Effector memory CD4-positive, alpha-beta T cell (primary cell): ENCODE measurements around the gene CAPRIN2.

Source experiments
- DNase-seq, 3 donors: peaks; one replicate each; pipeline ENCODE4 v3.0.0-alpha.2; 2020
- H3K27ac ChIP-seq: 2 replicates; pipeline ENCODE4 v1.7.0; 2013; ENCODE audit warnings: mild to moderate bottlenecking, low read length, moderate library complexity; ENCODE audit not compliant: insufficient read depth, poor library complexity, severe bottlenecking
- H3K27me3 ChIP-seq: replicated peaks from 2 replicates; pipeline ENCODE4 v1.7.0; 2013; ENCODE audit warnings: mild to moderate bottlenecking, low read length; ENCODE audit not compliant: insufficient read depth, control insufficient read depth, poor library complexity, severe bottlenecking
- H3K36me3 ChIP-seq: 2 replicates; pipeline ENCODE4 v1.7.0; 2013; ENCODE audit warnings: mild to moderate bottlenecking, low read length, moderate library complexity; ENCODE audit not compliant: control insufficient read depth, insufficient read depth
- H3K4me1 ChIP-seq: 2 replicates; pipeline ENCODE4 v1.7.0; 2013; ENCODE audit warnings: low read length, mild to moderate bottlenecking; ENCODE audit not compliant: control insufficient read depth, insufficient read depth, poor library complexity, severe bottlenecking
- H3K4me3 ChIP-seq: 2 replicates; pipeline ENCODE4 v1.7.0; 2013; ENCODE audit warnings: low read length, low read depth, mild to moderate bottlenecking; ENCODE audit not compliant: insufficient read depth, poor library complexity, severe bottlenecking
- H3K9me3 ChIP-seq: 2 replicates; pipeline ENCODE4 v1.7.0; 2013; ENCODE audit warnings: mild to moderate bottlenecking, low read length, moderate library complexity; ENCODE audit not compliant: control insufficient read depth

CAPRIN2 gene

GRCh38 chr12:30746190-30746589 is 8.6 kb downstream of the CAPRIN2 start:
- Histone ChIP-seq H3K4me3 (no peak overlapping the region), H3K4me1 (no peaks in the 10 kb centered on the region), H3K9me3 (no peaks in the 10 kb centered on the region), H3K27ac (no peak overlapping the region), H3K27me3 (no peaks in the 10 kb centered on the region), H3K36me3 (peaks cover 5% of the 10 kb centered on the region)
- no peak for DNase-seq

GRCh38 chr12:30744321-30744720 is 10.4 kb downstream of the CAPRIN2 start:
- DNase-seq, result no peak
- Histone ChIP-seq H3K27ac (no peak overlapping the region), H3K36me3 (peaks cover 7% of the 10 kb centered on the region), H3K4me1 (no peaks in the 10 kb centered on the region), H3K27me3 (no peaks in the 10 kb centered on the region), H3K9me3 (no peaks in the 10 kb centered on the region), H3K4me3 (no peak overlapping the region)

- Histone ChIP-seq H3K27me3 (no peaks in the 10 kb centered on the region), H3K27ac (no peak overlapping the region), H3K4me3 (no peak overlapping the region), H3K9me3 (no peaks in the 10 kb centered on the region), H3K4me1 (no peaks in the 10 kb centered on the region), H3K36me3 (peaks cover 6% of the 10 kb centered on the region)
- no peak for DNase-seq
These were observed 14.5 kb downstream of the CAPRIN2 start for GRCh38 chr12:30740274-30740673.

GRCh38 chr12:30739020-30739419 is 15.7 kb downstream of the CAPRIN2 start:
- H3K9me3 ChIP-seq, result no peaks in the 10 kb centered on the region
- H3K4me3 ChIP-seq, result no peak overlapping the region
- H3K36me3 ChIP-seq, result peaks cover 6% of the 10 kb centered on the region
- no peak overlapping the region for H3K27ac ChIP-seq
- DNase-seq, result no peak
- no peaks in the 10 kb centered on the region for H3K27me3 ChIP-seq
- H3K4me1 ChIP-seq, result no peaks in the 10 kb centered on the region

- Histone ChIP-seq H3K36me3 (peaks cover 4% of the 10 kb centered on the region), H3K27me3 (no peaks in the 10 kb centered on the region), H3K4me1 (no peaks in the 10 kb centered on the region), H3K4me3 (no peak overlapping the region), H3K27ac (no peak overlapping the region), H3K9me3 (no peaks in the 10 kb centered on the region)
- DNase-seq, result no peak
These were observed 21.7 kb downstream of the CAPRIN2 start for GRCh38 chr12:30732954-30733637.

- DNase-seq, result no peak
- H3K9me3 ChIP-seq, result no peaks in the 10 kb centered on the region
- peaks cover 11% of the 10 kb centered on the region for H3K36me3 ChIP-seq
- no peaks in the 10 kb centered on the region for H3K27me3 ChIP-seq
- no peak overlapping the region for H3K27ac ChIP-seq
- no peak overlapping the region for H3K4me3 ChIP-seq
- H3K4me1 ChIP-seq, result no peaks in the 10 kb centered on the region
These were observed 24.7 kb downstream of the CAPRIN2 start for GRCh38 chr12:30730011-30730410.

- Histone ChIP-seq H3K36me3 (peaks cover 11% of the 10 kb centered on the region), H3K27ac (no peak overlapping the region), H3K4me3 (no peak overlapping the region), H3K27me3 (no peaks in the 10 kb centered on the region), H3K4me1 (no peaks in the 10 kb centered on the region), H3K9me3 (no peaks in the 10 kb centered on the region)
- no peak for DNase-seq
These were observed 25.2 kb downstream of the CAPRIN2 start for GRCh38 chr12:30729547-30729946.

GRCh38 chr12:30726647-30727046 is 28.1 kb downstream of the CAPRIN2 start:
- no peak for DNase-seq
- Histone ChIP-seq H3K4me1 (no peaks in the 10 kb centered on the region), H3K9me3 (no peaks in the 10 kb centered on the region), H3K36me3 (peaks cover 21% of the 10 kb centered on the region), H3K27ac (no peak overlapping the region), H3K27me3 (no peaks in the 10 kb centered on the region), H3K4me3 (no peak overlapping the region)

GRCh38 chr12:30725739-30726138 is 29.0 kb downstream of the CAPRIN2 start:
- DNase-seq, result no peak
- no peak overlapping the region for H3K4me3 ChIP-seq
- H3K9me3 ChIP-seq, result no peaks in the 10 kb centered on the region
- peaks cover 23% of the 10 kb centered on the region for H3K36me3 ChIP-seq
- H3K27ac ChIP-seq, result no peak overlapping the region
- H3K27me3 ChIP-seq, result no peaks in the 10 kb centered on the region
- H3K4me1 ChIP-seq, result no peaks in the 10 kb centered on the region

GRCh38 chr12:30719060-30719459 is 35.7 kb downstream of the CAPRIN2 start:
- no peak for DNase-seq
- Histone ChIP-seq H3K4me1 (no peaks in the 10 kb centered on the region), H3K27ac (no peak overlapping the region), H3K4me3 (no peak overlapping the region), H3K9me3 (no peaks in the 10 kb centered on the region), H3K27me3 (no peaks in the 10 kb centered on the region), H3K36me3 (peaks cover 39% of the 10 kb centered on the region)
